Vagina (tissue), 2 donors: ENCODE results near the gene MND1. TPM values are rescaled to one million over a fixed set of nuclear protein-coding genes. Genes with fewer than 3 reads are reported as not detected.

Source experiments
- DNase-seq, 2 donors: peaks; one replicate each; pipeline ENCODE4 v3.0.0-alpha.2; 2017; ENCODE audit errors: extremely low spot score in 2 of 2
- H3K27ac ChIP-seq: fragments of 200-600 bp; sonication (generic); one replicate; pipeline ENCODE4 v1.5.1; 2019
- H3K27me3 ChIP-seq: fragments of 200-600 bp; sonication (generic); one replicate; pipeline ENCODE4 v1.5.1; 2019
- H3K36me3 ChIP-seq, 2 donors: fragments of 200-600 bp; sonication (generic); one replicate each; pipeline ENCODE4 v1.5.1; 2017 to 2019
- H3K4me1 ChIP-seq: fragments of 200-600 bp; sonication (generic); one replicate; pipeline ENCODE4 v1.5.1; 2019
- H3K4me3 ChIP-seq, 2 donors: fragments of 200-600 bp; sonication (generic); 1 replicate in 1 of 2; 2 replicates in 1 of 2; pipeline ENCODE4 v1.5.1; 2016 to 2019
- H3K9me3 ChIP-seq: fragments of 200-600 bp; sonication (generic); one replicate; pipeline ENCODE4 v1.5.1; 2019
- CTCF ChIP-seq, 3 experiments: fragments of 450-650 bp in 2 of 3; fragments of 200-600 bp in 1 of 3; sonication (generic) in 1 of 3; IDR thresholded peaks; one replicate each; pipeline ENCODE4 v1.5.1; 2017 to 2019; ENCODE audit warnings: antibody characterized with exemption in 3 of 3, mild to moderate bottlenecking in 2 of 3, moderate library complexity in 2 of 3
- POLR2A ChIP-seq, 2 donors: fragments of 450-650 bp; IDR thresholded peaks; one replicate each; pipeline ENCODE4 v1.6.1; 2017; ENCODE audit warnings: antibody characterized with exemption in 2 of 2, mild to moderate bottlenecking in 2 of 2, moderate library complexity in 2 of 2
- POLR2AphosphoS5 ChIP-seq, 2 donors: sonication (generic); formaldehyde crosslinking; IDR thresholded peaks; one replicate each; pipeline ENCODE4 v1.9.0; 2017; ENCODE audit warnings: antibody characterized with exemption in 2 of 2, mild to moderate bottlenecking in 2 of 2, low read depth in 1 of 2; ENCODE audit not compliant: insufficient read depth in 1 of 2
- intact Hi-C: fragments of 100-400 bp; cut with DNase I; formaldehyde crosslinking; loops from one replicate; pipeline ENCODE4 v1.15.1; 2023
- total RNA-seq: library from RNA; depleted of rRNA; stranded (reverse); fragments of >200 nt; gene quantifications from one replicate; pipeline ENCODE4 v1.2.3, GENCODE V29; 2016

MND1 gene
- total RNA-seq, 1 donor from 2014 or later = not detected

DNA sequence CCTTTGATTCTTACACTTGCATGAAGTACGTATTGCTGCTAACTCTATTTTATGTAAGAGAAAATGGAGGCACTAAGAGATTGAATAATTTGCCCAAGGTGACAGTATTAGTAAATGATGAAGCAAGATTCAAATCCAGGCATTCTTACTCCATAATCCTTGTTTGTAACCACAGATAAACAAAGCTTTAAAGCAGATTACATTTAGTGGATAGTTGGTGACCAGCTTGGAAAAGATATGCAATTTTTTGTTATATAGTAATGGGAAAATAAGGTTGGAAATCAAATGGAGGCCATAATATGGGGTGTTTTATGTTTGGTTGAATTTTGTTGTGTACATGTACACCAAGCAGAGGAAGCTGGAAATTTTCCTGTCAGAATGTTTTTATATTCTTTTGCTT, 30.8 kb downstream of the MND1 start:
- Histone ChIP-seq H3K36me3 (no peaks in the 10 kb centered on the region), H3K27me3 (no peaks in the 10 kb centered on the region), H3K4me1 (no peaks in the 10 kb centered on the region), H3K9me3 (no peaks in the 10 kb centered on the region), H3K27ac (no peak overlapping the region), H3K4me3 (no peak overlapping the region)
- TF ChIP-seq POLR2A (IDR thresholded peaks at IDR 0.05) = no peak
- no peak for TF ChIP-seq POLR2AphosphoS5 (IDR thresholded peaks at IDR 0.05; ENCODE audit: insufficient read depth in 1 of 2, low read depth in 1 of 2)
- intact Hi-C loops = no loop called here
- no peak for DNase-seq

GRCh38 chr4:153383131-153383530, 38.6 kb downstream of the MND1 start:
- no peak overlapping the region for H3K27ac ChIP-seq
- no peak for DNase-seq
- H3K4me1 ChIP-seq = no peaks in the 10 kb centered on the region
- intact Hi-C loops = no loop called here
- no peaks in the 10 kb centered on the region for H3K9me3 ChIP-seq
- TF ChIP-seq POLR2A (IDR thresholded peaks at IDR 0.05) = no peak
- TF ChIP-seq CTCF (IDR thresholded peaks at IDR 0.05) = no peak
- no peak for TF ChIP-seq POLR2AphosphoS5 (IDR thresholded peaks at IDR 0.05; ENCODE audit: insufficient read depth in 1 of 2, low read depth in 1 of 2)
- no peaks in the 10 kb centered on the region for H3K27me3 ChIP-seq
- no peaks in the 10 kb centered on the region for H3K36me3 ChIP-seq
- H3K4me3 ChIP-seq = no peak overlapping the region

DNA sequence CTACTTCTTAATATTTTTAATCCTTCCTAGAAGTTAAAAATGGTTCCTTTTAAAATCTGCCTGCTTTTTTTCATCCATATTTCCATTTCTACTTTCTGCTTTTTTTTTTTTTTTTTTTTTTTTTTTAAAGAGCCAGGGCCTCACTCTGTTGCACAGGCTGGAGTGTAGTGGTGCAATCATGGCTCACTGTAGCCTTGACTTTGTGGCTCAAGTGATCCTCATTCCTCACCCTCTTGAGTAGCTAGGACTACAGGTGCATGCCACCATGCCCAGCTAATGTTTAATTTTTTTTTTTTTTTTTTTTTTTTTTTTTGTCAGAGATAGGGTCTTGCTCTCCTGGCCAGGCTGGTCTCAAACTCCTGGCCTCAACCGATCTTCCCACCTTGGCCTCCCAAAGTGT, 39.7 kb downstream of the MND1 start:
- no peak overlapping the region for H3K4me3 ChIP-seq
- intact Hi-C loops = no loop called here
- H3K27me3 ChIP-seq = no peaks in the 10 kb centered on the region
- H3K4me1 ChIP-seq = no peaks in the 10 kb centered on the region
- TF ChIP-seq POLR2A (IDR thresholded peaks at IDR 0.05) = no peak
- no peak for TF ChIP-seq CTCF (IDR thresholded peaks at IDR 0.05)
- TF ChIP-seq POLR2AphosphoS5 (IDR thresholded peaks at IDR 0.05; ENCODE audit: insufficient read depth in 1 of 2, low read depth in 1 of 2) = no peak
- H3K27ac ChIP-seq = no peak overlapping the region
- H3K36me3 ChIP-seq = no peaks in the 10 kb centered on the region
- no peak for DNase-seq
- no peaks in the 10 kb centered on the region for H3K9me3 ChIP-seq

- no peaks in the 10 kb centered on the region for H3K4me1 ChIP-seq
- intact Hi-C loops = no loop called here
- no peak overlapping the region for H3K27ac ChIP-seq
- DNase-seq = no peak
- no peaks in the 10 kb centered on the region for H3K36me3 ChIP-seq
- TF ChIP-seq CTCF (IDR thresholded peaks at IDR 0.05) = no peak
- TF ChIP-seq POLR2AphosphoS5 (IDR thresholded peaks at IDR 0.05; ENCODE audit: insufficient read depth in 1 of 2, low read depth in 1 of 2) = no peak
- no peak for TF ChIP-seq POLR2A (IDR thresholded peaks at IDR 0.05)
- H3K4me3 ChIP-seq = no peak overlapping the region
- no peaks in the 10 kb centered on the region for H3K9me3 ChIP-seq
- H3K27me3 ChIP-seq = no peaks in the 10 kb centered on the region
These were observed 41.3 kb downstream of the MND1 start for GRCh38 chr4:153385784-153386183.

DNA sequence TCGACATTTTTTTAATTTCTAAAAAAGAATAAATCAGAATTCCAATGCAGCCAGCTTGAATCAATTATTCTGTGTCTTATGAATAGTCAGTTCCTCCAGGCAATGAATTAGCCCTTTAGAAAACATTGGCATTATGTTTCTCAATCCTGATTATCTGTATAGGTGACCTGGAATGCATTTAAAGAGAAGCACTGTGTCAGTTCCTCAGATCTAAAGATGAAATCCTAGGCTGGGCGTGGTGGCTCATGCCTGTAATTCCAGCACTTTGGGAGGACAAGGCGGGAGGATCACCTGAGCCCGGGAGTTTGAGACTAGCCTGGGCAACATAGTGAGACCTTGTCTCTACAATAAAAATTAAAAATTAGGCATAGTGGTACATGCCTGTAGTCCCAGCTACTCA, 43.5 kb downstream of the MND1 start:
- H3K4me1 ChIP-seq = no peaks in the 10 kb centered on the region
- intact Hi-C loops = no loop called here
- DNase-seq = no peak
- H3K27me3 ChIP-seq = no peaks in the 10 kb centered on the region
- H3K27ac ChIP-seq = no peak overlapping the region
- no peaks in the 10 kb centered on the region for H3K9me3 ChIP-seq
- H3K4me3 ChIP-seq = no peak overlapping the region
- H3K36me3 ChIP-seq = no peaks in the 10 kb centered on the region
- TF ChIP-seq POLR2A (IDR thresholded peaks at IDR 0.05) (no peak), POLR2AphosphoS5 (IDR thresholded peaks at IDR 0.05; ENCODE audit: insufficient read depth in 1 of 2, low read depth in 1 of 2) (no peak)

DNA sequence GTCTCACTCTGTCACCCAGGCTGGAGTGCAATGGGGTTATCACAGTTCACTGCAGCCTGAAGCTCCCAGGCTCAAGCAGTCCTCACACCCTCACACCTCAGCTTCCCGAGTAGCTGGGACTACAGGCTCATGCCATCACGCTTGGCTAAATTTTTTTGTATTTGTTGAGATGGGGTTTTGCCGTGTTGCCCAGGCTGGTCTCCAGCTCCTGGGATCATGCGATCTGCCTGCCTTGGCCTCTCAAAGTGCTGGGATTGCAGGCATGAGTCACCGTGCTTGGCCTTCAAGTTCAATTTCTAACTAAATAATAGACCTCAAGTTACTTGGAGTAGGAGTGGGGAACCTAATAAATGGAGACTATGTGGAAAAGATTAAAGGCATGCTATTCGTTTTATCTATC, 48.9 kb downstream of the MND1 start:
- no peak overlapping the region for H3K4me3 ChIP-seq
- TF ChIP-seq CTCF (IDR thresholded peaks at IDR 0.05) = no peak
- TF ChIP-seq POLR2AphosphoS5 (IDR thresholded peaks at IDR 0.05; ENCODE audit: insufficient read depth in 1 of 2, low read depth in 1 of 2) = no peak
- H3K27me3 ChIP-seq = no peaks in the 10 kb centered on the region
- DNase-seq = no peak
- H3K36me3 ChIP-seq = no peaks in the 10 kb centered on the region
- H3K4me1 ChIP-seq = no peaks in the 10 kb centered on the region
- no peak overlapping the region for H3K27ac ChIP-seq
- intact Hi-C loops = no loop called here
- H3K9me3 ChIP-seq = no peaks in the 10 kb centered on the region
